Measurements from ENCODE around the gene MSH2.
"Not testable (repeated sequence)": the region's sequence is repeated elsewhere in the genome, so short reads cannot be mapped to it uniquely, and the experiment has no call there.

The MSH2 gene

GRCh38 chr2:47414682-47415458, 11.9 kb downstream of the MSH2 start:
- DNase-seq = no peak

- no peak for DNase-seq
Observed at GRCh38 chr2:47420214-47420613, 17.3 kb downstream of the MSH2 start.

GRCh38 chr2:47420683-47421082, 17.7 kb downstream of the MSH2 start:
- DNase-seq = not testable (repeated sequence)

- DNase-seq = no peak
Observed at GRCh38 chr2:47422016-47422415, 19.1 kb downstream of the MSH2 start.

- no peak for DNase-seq
Observed at GRCh38 chr2:47422560-47422959, 19.6 kb downstream of the MSH2 start.

GRCh38 chr2:47426786-47427185, 23.8 kb downstream of the MSH2 start:
- no peak for DNase-seq

GRCh38 chr2:47429795-47430194, 26.8 kb downstream of the MSH2 start:
- no peak for DNase-seq

- DNase-seq = not testable (repeated sequence)
Observed at GRCh38 chr2:47433006-47433405, 30.1 kb downstream of the MSH2 start.

- DNase-seq = not testable (repeated sequence)
Observed at GRCh38 chr2:47433445-47433844, 30.5 kb downstream of the MSH2 start.

- DNase-seq = no peak
Observed at GRCh38 chr2:47437287-47437686, 34.3 kb downstream of the MSH2 start.

GRCh38 chr2:47438106-47438505, 35.1 kb downstream of the MSH2 start:
- no peak for DNase-seq

- no peak for DNase-seq
Observed at GRCh38 chr2:47438783-47439182, 35.8 kb downstream of the MSH2 start.

GRCh38 chr2:47451790-47452189, 48.8 kb downstream of the MSH2 start:
- no peak for DNase-seq

GRCh38 chr2:47452761-47453160, 49.8 kb downstream of the MSH2 start:
- DNase-seq = no peak

- DNase-seq = not testable (repeated sequence)
Observed at GRCh38 chr2:47454818-47455217, 51.9 kb downstream of the MSH2 start.

- no peak for DNase-seq
Observed at GRCh38 chr2:47455411-47455810, 52.5 kb downstream of the MSH2 start.

- no peak for DNase-seq
Observed at GRCh38 chr2:47456851-47457250, 53.9 kb downstream of the MSH2 start.

GRCh38 chr2:47457268-47457667, 54.3 kb downstream of the MSH2 start:
- no peak for DNase-seq

- no peak for DNase-seq
Observed at GRCh38 chr2:47459021-47459420, 56.1 kb downstream of the MSH2 start.

GRCh38 chr2:47460766-47461165, 57.8 kb downstream of the MSH2 start:
- no peak for DNase-seq

GRCh38 chr2:47471429-47472116, 68.6 kb downstream of the MSH2 start:
- DNase-seq = no peak

- DNase-seq = no peak
Observed at GRCh38 chr2:47479863-47480262, 76.9 kb downstream of the MSH2 start.

- DNase-seq = no peak
Observed at GRCh38 chr2:47483191-47483590, 80.2 kb downstream of the MSH2 start.

- no peak for DNase-seq
Observed at GRCh38 chr2:47484396-47484795, 81.4 kb downstream of the MSH2 start.

- no peak for DNase-seq
Observed at GRCh38 chr2:47485177-47485576, 82.2 kb downstream of the MSH2 start.

All from 8988T (cell line).